HG03095 (cell line): ENCODE measurements around the gene OOSP2.
"Not testable (repeated sequence)": the region's sequence is repeated elsewhere in the genome, so short reads cannot be mapped to it uniquely, and the experiment has no call there.

Experiments
- ATAC-seq: cut with Tn5 transposase; IDR thresholded peaks from one replicate; pipeline ENCODE4 v1.9.1; 2021; ENCODE audit warnings: moderate library complexity; ENCODE audit not compliant: unreplicated experiment

Gene OOSP2, protein sequence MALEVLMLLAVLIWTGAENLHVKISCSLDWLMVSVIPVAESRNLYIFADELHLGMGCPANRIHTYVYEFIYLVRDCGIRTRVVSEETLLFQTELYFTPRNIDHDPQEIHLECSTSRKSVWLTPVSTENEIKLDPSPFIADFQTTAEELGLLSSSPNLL

DNA sequence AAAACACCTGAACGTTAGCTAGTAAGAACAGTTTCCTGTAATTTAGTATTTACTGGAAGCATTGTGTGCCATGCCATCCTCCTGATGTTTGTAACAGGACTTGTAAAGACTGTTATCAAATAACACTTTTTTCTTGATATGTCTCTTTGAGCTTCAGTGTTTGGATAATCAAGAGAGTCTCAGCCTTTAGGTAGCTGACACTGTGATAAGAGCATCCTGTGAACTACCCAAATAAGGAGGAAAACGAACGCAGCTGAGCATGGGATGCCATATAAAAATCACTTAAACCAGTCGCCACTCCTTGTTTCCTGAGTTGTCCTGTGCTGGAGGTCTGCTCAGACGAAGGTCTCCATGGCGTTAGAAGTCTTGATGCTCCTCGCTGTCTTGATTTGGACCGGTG, at the start of gene OOSP2:
OOSP2 (plus strand) TSS at position 301 of the 400 bp plus-strand sequence; CDS start at position 352, 51 bp downstream.
- no peak for ATAC-seq

DNA sequence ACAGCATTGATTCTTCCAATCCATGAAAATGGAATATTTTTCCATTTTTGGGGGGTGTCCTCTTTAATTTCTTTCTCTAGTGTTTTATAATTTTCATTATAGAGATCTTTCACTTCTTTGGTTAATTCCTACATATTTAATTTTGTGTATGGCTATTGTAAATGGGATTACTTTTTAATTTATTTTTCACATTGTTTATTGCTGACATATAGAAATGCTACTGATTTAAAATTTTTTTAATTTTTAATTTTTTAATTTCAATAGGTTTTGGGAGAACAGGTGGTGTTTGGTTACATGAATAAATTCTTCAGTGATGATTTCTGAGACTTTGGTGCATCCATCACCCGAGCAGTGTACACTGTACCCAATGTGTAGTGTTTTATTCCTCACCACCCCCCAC, 49.8 kb upstream of the OOSP2 start:
- no peak for ATAC-seq

DNA sequence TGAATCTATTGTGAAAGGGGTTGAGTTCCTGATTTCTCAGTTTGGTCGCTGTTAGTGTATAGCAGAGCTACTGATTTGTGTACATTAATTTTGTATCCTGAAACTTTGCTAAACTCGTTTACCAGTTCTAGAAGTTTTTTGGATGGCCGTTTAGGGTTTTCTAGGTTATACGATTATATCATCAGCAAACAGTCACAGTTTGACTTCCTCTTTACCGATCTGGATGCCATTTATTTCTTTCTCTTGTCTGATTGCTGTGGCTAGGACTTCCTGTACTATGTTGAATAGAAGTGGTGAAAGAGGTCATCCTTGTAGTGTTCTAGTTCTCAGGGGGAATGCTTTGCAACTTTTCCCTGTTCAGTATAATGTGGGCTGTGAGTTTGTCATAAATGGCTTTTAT, 47.8 kb upstream of the OOSP2 start:
- ATAC-seq, result no peak

DNA sequence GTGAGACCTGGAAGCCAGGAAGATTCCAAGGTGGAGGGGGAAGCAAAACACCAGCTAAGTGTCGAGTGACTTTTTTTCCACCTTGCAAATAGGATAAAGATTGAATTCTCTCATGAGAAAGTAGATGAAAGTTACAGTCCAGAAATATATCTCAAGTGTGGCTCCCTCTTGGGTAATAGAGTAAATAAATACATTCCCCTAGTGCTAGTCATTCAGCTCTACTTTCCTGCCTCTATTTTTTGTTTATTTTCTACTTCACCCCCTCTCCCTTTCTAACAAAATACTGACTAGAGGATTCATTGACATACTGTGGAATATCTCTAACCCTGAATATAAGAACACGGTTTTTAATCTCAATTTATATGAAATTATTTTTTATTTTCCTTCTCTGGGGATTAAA, 42.4 kb upstream of the OOSP2 start:
- no peak for ATAC-seq

DNA sequence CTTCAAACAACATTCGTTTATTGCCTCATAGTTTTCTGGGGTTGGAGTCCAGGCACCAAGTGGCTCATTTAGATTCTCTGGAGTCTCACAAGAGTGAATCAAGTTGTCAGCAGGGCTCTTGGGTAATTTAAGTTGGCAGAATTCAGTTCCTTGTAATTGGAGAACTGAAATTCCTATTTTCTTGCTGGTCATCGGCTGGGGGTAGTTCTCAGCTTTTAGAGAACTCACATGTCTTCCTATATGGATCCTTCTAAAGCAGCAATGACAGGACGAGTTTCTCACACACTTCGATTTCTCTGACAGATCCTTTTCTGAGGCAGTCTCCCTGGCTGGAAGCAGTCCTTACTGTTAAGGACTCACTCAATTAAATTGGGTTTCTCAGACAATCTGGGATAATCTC, 40.5 kb upstream of the OOSP2 start:
- ATAC-seq, result no peak

DNA sequence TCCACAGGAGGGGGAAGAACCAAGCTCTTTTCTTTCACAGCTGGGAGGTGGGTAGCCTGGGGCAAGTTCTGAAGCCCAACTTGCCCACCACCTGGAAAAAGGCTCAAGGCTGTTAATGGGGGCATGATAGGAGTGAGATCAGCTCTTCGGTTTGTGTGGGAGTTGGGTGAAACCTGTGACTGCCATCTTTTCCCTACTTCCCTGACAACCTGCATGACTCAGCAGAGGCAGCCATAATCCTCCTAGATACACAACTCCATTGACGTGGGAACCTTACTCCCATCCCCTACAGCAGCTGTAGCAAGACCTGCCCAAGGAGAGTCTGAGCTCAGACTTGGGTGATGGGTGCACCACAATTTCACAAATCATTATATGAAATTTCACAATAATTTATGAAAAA, 36.5 kb upstream of the OOSP2 start:
- ATAC-seq, result no peak

DNA sequence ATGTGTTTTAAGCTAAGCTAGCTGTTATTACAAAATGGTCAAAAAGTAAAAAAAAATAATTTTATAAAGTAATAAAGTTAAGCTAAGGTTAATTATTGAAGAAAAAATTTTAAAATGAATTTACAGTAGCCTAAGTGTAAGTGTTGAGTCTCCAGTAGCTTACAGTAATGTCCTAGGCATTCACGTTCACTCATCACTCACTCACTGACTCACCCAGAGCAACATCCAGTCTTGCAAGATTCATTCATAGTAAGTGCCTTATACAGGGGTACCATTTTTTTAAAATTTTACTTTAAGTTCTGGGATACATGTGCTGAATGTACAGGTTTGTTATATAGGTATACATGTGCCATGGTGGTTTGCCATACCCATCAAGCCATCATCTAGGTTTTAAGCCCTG, 34.8 kb upstream of the OOSP2 start:
- ATAC-seq, result no peak

DNA sequence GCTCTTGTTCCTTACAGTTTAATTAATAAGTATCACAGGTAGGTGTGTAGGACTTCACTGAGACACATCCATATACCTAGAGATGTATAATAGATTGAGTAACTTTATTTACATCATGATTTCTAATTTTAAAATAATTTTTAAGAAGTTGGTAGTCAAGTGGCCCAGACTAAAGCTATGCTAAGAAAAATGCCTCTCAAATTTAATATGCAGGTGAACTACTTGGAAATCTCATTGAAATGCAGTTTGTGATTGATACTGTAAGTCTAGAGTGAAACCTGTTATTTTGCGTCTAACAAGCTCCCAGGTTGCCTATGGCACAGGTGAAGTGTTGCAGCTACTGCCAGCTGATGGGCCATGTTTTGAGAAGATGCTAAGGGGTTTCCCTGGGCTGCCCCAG, 23.3 kb upstream of the OOSP2 start, which contains the start of gene OOSP4B:
OOSP4B (plus strand) TSS at position 301 of the 400 bp plus-strand sequence.
- no peak for ATAC-seq

DNA sequence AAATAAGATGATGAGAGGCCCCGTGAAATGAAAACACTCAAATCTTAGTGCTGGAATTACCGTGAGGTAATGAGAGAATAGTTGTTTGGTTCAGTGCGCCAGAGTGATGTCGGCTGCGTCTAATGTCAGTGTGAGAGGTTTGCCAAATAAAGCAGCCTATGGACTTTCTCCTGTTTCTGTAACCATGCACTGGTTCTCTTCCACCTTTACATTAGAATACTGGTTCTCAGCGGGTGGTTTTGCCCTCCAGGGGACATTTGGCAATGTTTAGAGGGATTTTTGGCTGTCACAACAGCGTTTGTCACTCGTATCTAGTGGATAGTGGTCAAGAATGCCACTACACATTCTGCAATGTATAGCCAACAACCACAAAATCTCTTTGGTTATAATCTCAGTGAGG, 22.2 kb upstream of the OOSP2 start:
- no peak for ATAC-seq

DNA sequence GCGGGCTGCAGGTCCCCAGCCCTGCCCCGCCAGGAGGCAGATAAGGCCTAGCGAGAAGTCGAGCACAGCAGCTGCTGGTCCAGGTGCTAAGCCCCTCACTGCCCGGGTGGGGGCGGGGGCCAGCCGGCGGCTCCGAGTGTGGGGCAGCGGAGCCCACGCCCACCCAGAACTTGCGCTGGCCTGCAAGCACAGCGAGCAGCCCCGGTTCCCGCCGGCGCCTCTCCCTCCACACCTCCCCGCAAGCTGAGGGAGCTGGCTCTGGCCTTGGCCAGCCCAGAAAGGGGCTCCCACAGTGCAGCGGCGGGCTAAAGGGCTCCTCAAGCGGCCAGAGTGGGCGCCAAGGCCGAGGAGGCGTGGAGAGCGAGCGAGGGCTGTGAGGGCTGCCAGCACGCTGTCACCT, 19.8 kb upstream of the OOSP2 start:
- not testable (repeated sequence) for ATAC-seq

DNA sequence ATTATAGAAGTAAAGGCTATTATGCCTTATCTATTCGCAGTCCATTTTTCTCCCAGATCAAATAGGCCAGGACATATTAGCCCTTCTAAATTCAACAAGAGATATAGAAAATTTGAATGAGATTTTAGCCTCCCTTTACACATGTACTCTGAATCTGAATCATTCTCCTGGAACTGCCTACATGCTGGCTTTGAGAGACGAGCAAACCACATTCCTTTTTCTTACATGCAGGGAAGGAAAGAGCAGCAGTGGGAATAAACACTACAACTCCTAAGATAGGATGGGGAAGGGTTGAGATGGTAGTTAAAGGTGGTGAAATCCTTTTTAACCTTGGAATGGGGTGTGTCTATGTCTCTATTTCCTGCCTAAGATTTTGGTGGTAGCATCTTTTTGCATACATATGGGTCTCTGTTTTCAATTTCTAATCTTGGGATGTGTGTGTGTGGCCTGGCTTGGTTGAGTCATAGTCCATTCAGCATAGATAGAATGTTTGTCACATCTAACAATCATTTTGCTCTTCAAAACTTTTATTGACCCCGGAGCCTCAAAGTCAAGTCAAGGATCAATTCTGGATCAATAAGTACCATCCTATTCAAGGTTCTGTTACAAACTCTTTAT, 11.1 kb upstream of the OOSP2 start:
- ATAC-seq, result no peak

DNA sequence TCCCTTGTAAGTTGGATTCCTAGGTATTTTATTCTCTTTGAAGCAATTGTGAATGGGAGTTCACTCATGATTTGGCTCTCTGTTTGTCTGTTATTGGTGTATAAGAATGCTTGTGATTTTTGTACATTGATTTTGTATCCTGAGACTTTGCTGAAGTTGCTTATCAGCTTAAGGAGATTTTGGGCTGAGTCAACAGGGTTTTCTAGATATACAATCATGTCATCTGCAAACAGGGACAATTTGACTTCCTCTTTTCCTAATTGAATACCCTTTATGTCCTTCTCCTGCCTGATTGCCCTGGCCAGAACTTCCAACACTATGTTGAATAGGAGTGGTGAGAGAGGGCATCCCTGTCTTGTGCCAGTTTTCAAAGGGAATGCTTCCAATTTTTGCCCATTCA, 10.2 kb downstream of the OOSP2 start:
- ATAC-seq, result not testable (repeated sequence)

DNA sequence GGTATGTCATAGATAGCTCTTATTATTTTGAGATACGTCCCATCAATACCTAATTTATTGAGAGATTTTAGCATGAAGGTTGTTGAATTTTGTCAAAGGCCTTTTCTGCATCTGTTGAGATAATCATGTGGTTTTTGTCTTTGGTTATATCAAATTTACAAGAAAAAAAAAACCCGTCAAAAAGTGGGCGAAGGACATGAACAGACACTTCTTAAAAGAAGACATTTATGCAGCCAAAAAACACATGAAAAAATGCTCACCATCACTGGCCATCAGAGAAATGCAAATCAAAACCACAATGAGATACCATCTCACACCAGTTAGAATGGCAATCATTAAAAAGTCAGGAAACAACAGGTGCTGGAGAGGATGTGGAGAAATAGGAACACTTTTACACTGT, 10.6 kb downstream of the OOSP2 start:
- ATAC-seq, result not testable (repeated sequence)

DNA sequence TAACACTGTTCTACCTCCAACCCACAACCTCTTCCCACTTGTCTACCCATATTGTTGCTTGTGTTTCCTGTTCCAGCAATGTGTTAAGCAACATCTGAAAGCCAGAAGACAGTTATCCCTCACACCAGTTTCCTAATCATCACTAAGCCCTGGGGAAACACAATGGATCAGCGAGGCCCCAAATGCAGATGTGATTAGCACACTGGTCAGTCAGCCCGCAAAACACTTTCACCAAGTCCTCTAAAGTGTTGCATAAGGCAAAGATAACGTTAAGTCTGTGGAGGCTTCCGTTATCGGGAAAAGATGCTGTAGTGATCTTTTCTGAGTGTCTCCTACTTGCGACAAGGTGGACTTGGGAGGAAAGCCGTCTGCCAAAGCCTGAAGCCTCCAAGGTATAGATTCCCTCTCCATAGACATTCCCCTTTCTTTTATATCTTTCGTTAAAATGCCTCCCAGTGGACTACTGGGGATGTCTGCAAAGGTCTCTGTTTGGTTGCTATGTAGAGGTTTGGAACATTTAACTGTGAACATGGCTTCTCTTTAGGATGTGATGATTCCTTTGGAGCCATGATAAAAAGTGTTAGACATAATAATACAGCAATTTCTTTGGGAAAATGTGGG, 16.2 kb downstream of the OOSP2 start, which contains the start of gene MS4A3:
MS4A3 (plus strand) TSS at position 317 of the 621 bp plus-strand sequence. CDS start 4,496 bp downstream, outside the sequence.
- ATAC-seq, result no peak

DNA sequence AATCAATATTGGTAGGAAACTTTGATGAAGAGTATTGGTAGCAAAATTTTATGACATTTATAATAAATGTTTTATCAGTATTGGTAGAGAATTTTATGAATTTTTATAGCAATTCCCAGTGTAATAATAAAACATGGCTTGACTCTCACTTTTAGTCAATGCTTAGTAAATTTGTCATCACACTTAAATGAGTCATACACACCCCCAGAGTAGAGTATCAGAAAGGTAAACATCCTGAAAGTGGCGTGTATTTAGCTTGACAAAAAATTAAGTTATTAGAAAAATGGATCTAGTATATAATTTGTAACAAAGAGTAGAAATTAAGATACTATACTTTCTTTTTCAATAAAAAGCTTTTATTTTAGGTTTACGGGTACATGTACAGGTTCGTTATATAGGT, 18.8 kb downstream of the OOSP2 start:
- no peak for ATAC-seq

DNA sequence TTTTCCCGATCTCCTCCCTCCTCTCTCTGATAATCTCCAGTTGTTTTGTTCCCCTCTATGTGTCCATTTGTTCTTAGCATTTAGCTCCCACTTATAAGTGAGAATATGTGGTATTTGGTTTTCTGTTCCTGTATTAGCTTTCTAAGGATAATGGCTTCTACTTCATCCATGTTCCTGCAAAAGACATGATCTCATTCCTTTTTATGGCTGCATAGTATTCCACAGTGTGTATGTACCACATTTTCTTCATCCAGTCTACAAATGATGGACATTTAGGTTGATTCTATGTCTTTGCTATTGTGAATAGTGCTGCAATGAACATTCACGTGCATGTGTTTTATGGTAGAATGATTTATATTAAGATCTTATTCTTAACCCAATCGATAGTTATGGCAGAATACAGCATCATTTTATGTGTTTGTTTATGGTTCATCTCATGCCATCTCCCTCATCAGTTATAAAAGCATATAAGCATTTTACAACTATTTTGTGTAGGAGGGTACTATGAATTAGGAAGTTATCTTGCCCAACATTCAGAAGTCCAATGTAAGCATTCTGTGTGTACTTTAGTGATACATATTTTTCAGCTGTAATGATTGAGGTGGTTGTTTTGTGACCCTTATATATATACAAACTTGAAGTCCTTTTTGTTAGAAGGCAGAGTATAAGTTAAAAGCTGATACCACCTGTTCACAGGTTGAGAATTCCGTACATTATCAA, 19.5 kb downstream of the OOSP2 start:
- no peak for ATAC-seq

DNA sequence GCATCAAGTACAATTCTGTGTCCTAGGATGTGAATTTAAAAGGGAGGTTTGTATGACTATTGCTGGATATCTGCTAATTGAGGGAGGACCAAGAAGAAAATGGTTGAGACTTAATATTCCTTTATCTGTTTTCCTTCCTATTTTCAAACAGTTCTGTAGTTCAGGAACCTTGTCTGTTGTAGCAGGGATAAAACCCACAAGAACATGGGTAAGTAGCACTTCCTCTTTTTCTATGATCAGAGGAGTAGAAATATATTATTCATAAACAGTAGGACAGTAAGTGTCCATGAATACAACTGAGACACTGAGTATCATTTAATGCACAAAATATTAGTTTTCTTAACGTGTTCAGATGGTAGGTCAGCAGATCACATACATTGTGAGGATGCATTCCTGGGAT, 23.9 kb downstream of the OOSP2 start:
- no peak for ATAC-seq

DNA sequence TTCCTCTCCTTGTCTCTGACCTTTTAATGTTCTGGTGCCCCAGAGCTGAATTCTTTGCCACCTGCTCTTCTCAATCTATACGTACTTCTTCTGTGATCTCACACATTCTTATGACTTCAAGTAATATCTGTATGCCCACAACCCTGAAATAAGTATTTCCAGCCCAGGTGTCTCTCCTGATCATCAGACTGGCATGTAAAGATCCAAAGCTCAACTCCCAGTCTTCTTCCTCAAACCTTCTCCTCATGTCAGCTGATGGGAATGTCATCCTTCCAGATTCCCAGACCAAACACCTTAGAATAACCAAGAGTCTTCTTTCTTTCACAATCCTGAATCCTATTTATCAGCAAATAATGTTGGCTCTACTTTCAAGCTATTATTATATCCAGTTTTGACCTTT, 25.6 kb downstream of the OOSP2 start:
- no peak for ATAC-seq

DNA sequence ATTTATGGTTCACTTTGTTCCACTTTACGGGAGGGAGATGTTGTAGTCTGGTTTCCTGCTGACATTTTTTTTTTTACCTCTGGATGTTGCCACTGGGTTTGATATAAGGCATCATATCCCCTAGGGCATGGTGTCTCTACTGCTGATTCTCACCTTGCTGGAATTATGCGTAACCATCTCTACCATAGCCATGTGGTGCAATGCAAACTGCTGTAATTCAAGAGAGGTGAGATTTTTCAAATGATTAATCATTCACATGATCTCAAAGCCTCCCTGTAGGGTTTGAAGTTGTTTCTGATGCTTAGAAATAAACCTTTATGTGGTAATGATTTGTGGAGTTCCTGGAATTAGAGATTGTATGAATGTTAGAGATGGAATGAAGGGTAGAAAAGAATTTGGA, 29.2 kb downstream of the OOSP2 start:
- ATAC-seq, result no peak

DNA sequence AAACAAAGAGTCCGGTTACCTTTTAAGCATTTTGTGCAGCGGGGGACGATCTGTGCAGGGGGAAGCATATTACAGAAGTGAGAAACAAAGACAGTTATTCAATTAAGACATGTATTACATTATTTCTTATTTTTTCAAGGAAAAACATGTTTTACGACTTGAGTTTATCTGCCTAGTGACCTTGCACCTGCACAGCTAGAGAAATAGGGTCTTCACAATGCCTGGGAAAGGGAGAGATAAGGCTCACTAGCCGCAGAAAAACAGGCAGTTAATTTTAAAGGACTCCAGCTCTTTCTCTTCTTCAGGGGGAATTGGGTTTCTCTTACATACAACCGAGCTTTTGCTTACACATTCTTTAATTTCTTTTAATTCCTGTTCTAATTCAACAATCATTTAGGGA, 31.4 kb downstream of the OOSP2 start:
- not testable (repeated sequence) for ATAC-seq

DNA sequence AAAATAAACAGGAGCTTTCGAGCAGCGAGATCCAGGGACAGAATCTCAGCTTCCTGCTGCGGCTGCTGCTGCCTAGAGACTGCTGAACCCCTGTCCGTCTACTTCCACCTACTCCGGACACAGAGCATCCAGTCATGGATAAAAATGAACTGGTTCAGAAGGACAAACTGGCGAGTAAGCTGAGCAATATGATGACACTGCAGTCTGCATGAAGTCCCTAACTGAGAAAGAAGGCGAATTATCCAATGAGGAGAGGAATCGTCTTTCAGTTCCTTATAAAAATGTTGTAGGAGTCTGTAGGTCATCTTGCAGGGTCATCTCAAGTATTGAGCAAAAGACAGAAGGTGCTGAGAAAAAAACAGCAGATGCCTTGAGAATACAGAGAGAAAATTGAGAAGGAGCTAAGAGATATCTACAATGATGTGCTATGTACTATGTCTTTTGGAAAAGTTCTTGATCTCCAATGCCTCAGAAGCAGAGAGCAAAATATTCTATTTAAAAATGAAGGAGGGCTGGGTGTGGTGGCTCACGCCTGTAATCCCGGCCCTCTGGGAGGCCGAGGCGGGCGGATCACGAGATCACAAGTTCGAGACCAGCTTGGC, 37.1 kb downstream of the OOSP2 start:
- no peak for ATAC-seq
